ENCODE results near the gene ATXN3. TPM values are rescaled to one million over a fixed set of nuclear protein-coding genes. Genes with fewer than 3 reads are reported as not detected.

Gene ATXN3
- total RNA-seq, 1 donor from 2014 or later: 25.9 TPM

- Mint-ChIP-seq H3K27me3 (ENCODE audit: low read depth) (peaks cover 2% of the 10 kb centered on the region), H3K4me3 (peak overlapping the region; percentile 95), H3K27ac (ENCODE audit: unreplicated experiment) (peak overlapping the region; percentile 83), H3K9me3 (no peaks in the 10 kb centered on the region), H3K4me1 (peaks cover 40% of the 10 kb centered on the region), H3K36me3 (ENCODE audit: low read depth) (no peaks in the 10 kb centered on the region)
- no peak for DNase-seq (ENCODE audit: low read depth, low spot score)
- TF ChIP-seq, protein P1, sequence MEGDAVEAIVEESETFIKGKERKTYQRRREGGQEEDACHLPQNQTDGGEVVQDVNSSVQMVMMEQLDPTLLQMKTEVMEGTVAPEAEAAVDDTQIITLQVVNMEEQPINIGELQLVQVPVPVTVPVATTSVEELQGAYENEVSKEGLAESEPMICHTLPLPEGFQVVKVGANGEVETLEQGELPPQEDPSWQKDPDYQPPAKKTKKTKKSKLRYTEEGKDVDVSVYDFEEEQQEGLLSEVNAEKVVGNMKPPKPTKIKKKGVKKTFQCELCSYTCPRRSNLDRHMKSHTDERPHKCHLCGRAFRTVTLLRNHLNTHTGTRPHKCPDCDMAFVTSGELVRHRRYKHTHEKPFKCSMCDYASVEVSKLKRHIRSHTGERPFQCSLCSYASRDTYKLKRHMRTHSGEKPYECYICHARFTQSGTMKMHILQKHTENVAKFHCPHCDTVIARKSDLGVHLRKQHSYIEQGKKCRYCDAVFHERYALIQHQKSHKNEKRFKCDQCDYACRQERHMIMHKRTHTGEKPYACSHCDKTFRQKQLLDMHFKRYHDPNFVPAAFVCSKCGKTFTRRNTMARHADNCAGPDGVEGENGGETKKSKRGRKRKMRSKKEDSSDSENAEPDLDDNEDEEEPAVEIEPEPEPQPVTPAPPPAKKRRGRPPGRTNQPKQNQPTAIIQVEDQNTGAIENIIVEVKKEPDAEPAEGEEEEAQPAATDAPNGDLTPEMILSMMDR (conservative IDR thresholded peaks at IDR 0.05): no peak
Observed at GRCh38 chr14:92105073-92105892, 1.1 kb downstream of the ATXN3 start.

- Mint-ChIP-seq H3K27ac (ENCODE audit: unreplicated experiment) (no peak overlapping the region), H3K27me3 (ENCODE audit: low read depth) (no peaks in the 10 kb centered on the region), H3K4me3 (peak overlapping the region; percentile 68), H3K36me3 (ENCODE audit: low read depth) (no peaks in the 10 kb centered on the region), H3K9me3 (no peaks in the 10 kb centered on the region), H3K4me1 (peaks cover 30% of the 10 kb centered on the region)
- DNase-seq (ENCODE audit: low read depth, low spot score): no peak
- TF ChIP-seq, protein P1 (conservative IDR thresholded peaks at IDR 0.05): no peak
Observed at GRCh38 chr14:92103363-92103989, 2.9 kb downstream of the ATXN3 start.

- Mint-ChIP-seq H3K4me3 (no peak overlapping the region), H3K36me3 (ENCODE audit: low read depth) (peaks cover 3% of the 10 kb centered on the region), H3K9me3 (no peaks in the 10 kb centered on the region), H3K4me1 (peaks cover 10% of the 10 kb centered on the region), H3K27me3 (ENCODE audit: low read depth) (no peaks in the 10 kb centered on the region), H3K27ac (ENCODE audit: unreplicated experiment) (no peak overlapping the region)
- DNase-seq (ENCODE audit: low read depth, low spot score): no peak
- TF ChIP-seq, protein P1 (conservative IDR thresholded peaks at IDR 0.05): no peak
Observed at GRCh38 chr14:92099802-92100201, 6.6 kb downstream of the ATXN3 start.

GRCh38 chr14:92093320-92093719 lies 13.1 kb downstream of the ATXN3 start:
- no peak overlapping the region for H3K4me3 Mint-ChIP-seq
- TF ChIP-seq, protein P1 (conservative IDR thresholded peaks at IDR 0.05): no peak
- H3K4me1 Mint-ChIP-seq: no peaks in the 10 kb centered on the region
- H3K27me3 Mint-ChIP-seq (ENCODE audit: low read depth): no peaks in the 10 kb centered on the region
- peaks cover 6% of the 10 kb centered on the region for H3K36me3 Mint-ChIP-seq (ENCODE audit: low read depth)
- DNase-seq (ENCODE audit: low read depth, low spot score): no peak
- H3K9me3 Mint-ChIP-seq: no peaks in the 10 kb centered on the region
- H3K27ac Mint-ChIP-seq (ENCODE audit: unreplicated experiment): no peak overlapping the region

DNA sequence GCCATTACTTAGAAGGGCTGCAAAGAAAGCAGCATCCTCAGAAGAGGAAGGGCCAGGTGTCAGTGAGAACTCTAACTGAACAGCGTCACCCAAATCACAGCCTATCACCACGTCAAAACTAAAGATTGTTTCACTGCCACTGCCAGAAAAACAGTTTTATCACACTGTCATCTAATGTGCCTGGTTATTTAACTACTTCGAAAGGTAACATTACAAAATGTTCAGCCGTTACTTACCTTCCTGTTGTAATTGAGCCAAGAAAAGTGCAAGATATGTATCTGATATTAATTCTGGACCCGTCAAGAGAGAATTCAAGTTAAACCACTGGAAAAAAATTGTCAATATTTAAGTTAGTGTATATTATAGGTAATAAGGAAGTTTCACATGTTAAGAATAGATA lies 17.9 kb downstream of the ATXN3 start:
- H3K27me3 Mint-ChIP-seq (ENCODE audit: low read depth): no peaks in the 10 kb centered on the region
- H3K4me1 Mint-ChIP-seq: no peaks in the 10 kb centered on the region
- H3K36me3 Mint-ChIP-seq (ENCODE audit: low read depth): peaks cover 17% of the 10 kb centered on the region
- H3K4me3 Mint-ChIP-seq: no peak overlapping the region
- no peak for DNase-seq (ENCODE audit: low read depth, low spot score)
- H3K27ac Mint-ChIP-seq (ENCODE audit: unreplicated experiment): no peak overlapping the region
- H3K9me3 Mint-ChIP-seq: no peaks in the 10 kb centered on the region
- TF ChIP-seq, protein P1 (conservative IDR thresholded peaks at IDR 0.05): no peak
